DLD1 (cell line): ENCODE measurements around the gene PRR9.
"Not testable (repeated sequence)": the region's sequence is repeated elsewhere in the genome, so short reads cannot be mapped to it uniquely, and the experiment has no call there.

ENCODE experiments used
- in situ Hi-C: cut with HindIII; loops from 2 replicates; pipeline ENCODE4 v1.10.0; 2017; ENCODE audit warnings: low sequenced_read_pairs

PRR9 gene

GRCh38 chr1:153229076-153229829 lies 11.9 kb downstream of the PRR9 start:
- in situ Hi-C loops: not testable (repeated sequence)

- in situ Hi-C loops: no loop called here
These were observed 14.0 kb downstream of the PRR9 start for GRCh38 chr1:153231363-153231762.

GRCh38 chr1:153231785-153232184 lies 14.4 kb downstream of the PRR9 start:
- in situ Hi-C loops: no loop called here

DNA sequence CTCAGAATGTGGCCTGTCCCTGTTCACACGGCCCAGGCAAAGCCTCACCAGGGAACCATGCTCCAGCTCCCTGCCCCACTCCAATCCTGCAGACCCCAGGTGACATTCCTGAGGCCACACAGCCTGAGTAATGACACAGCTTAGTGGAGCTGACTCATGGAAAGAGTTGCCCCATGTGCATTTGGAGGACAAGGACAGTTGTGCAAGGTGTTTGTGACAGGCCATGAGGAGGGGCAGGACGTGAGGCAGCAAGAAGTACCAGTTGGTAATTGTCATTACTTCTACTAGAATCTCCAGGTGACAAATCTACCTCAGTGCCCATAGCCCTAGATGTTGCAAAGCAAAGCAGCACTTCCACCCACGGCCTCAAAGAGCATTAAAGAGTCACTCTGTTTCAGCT lies 15.2 kb downstream of the PRR9 start:
- in situ Hi-C loops: no loop called here

GRCh38 chr1:153233448-153233847 lies 16.1 kb downstream of the PRR9 start:
- in situ Hi-C loops: no loop called here

- in situ Hi-C loops: no loop called here
These were observed 21.1 kb downstream of the PRR9 start for GRCh38 chr1:153238527-153238926.

GRCh38 chr1:153242160-153242559 lies 24.8 kb downstream of the PRR9 start:
- in situ Hi-C loops: no loop called here

DNA sequence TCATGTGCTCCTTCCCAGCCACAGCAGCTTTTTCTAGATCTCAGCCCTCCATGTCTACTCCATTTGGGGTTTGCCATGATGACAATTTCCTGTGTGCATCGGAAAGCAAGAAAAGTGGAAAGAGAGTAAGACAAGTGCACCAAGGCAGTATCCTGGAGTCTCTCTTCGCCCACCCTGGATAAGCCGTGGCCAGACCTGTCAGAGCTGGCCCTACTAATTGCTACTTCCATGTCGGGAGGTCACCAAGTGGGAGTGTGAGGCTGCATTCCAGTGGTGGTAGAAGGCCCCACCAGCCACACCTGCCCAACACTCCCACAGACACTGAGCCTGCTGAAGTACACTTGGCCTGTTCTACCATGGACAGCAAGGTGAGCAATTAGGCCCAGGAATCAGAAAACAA lies 28.1 kb downstream of the PRR9 start:
- in situ Hi-C loops: no loop called here

DNA sequence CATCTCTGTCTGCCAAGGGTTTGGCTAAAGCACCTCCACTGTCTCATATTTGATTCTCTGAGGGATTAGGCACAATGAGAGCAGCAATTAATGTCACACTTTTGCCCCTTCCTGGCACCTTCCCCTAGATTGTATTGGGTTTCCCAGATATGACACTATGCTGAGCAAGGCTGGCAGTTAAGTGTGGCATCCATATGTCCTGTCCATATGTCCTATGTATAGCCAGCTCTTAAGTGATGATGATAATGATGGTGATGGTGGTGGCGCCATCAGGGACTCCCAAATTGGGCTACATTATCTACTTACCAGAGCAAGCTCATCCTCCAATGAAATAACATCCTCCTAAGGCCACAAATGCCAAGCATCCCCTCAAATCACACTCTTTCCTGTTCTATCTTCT lies 28.6 kb downstream of the PRR9 start:
- in situ Hi-C loops: no loop called here

DNA sequence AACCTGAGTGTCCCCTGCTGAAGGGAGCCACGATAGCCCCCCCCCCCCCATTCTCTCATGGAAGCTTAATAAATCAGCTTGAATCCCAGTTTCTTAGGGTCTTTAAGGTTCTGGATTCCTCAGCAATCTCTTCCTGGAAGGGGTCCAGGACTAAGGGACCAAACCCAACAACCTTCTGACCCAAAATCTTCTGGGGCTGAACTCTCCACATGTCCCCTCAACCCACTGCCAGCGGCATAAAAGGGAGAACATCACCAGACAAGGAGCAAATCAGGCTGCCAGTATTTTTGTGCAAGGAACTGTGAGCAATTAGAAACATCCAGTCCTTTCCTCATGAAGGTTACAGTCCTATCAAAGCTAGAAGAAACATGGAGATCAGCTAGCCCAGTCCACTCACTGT lies 29.4 kb downstream of the PRR9 start:
- in situ Hi-C loops: no loop called here

GRCh38 chr1:153248176-153248879 lies 30.9 kb downstream of the PRR9 start:
- in situ Hi-C loops: no loop called here

- in situ Hi-C loops: loop anchor here (5.0 kb wide), 1 partner anchor 37 kb away; no protein-coding TSS in a partner anchor
These were observed 32.8 kb downstream of the PRR9 start for GRCh38 chr1:153250166-153250565.

- in situ Hi-C loops: loop anchor here (5.0 kb wide), 1 partner anchor 36 kb away; no protein-coding TSS in a partner anchor
These were observed 33.7 kb downstream of the PRR9 start for GRCh38 chr1:153251087-153251486.

DNA sequence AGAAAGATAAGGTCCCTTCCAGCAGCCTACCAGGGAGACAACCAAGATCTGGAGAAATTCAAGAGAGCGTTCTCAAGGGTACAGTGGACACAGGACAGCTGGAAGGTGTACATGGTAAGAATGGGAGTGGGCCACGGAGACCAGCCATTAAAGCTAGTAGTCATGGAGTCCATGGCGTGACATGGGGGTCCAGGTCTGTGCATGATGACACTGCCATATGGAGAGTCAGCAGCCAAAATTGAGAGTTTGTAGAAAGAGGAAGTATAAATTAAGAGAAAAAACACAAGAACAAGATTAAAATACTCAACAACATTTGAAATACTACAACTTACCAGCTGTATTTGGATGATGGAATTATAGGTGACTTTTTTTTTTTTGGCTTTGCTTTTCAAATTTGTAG lies 34.2 kb downstream of the PRR9 start:
- in situ Hi-C loops: loop anchor here (5.0 kb wide), 1 partner anchor 36 kb away; no protein-coding TSS in a partner anchor

GRCh38 chr1:153251988-153252387 lies 34.6 kb downstream of the PRR9 start:
- in situ Hi-C loops: loop anchor here (5.0 kb wide), 1 partner anchor 35 kb away; no protein-coding TSS in a partner anchor

GRCh38 chr1:153253076-153253475 lies 35.7 kb downstream of the PRR9 start:
- in situ Hi-C loops: loop anchor here (5.0 kb wide), 1 partner anchor 34 kb away; no protein-coding TSS in a partner anchor

DNA sequence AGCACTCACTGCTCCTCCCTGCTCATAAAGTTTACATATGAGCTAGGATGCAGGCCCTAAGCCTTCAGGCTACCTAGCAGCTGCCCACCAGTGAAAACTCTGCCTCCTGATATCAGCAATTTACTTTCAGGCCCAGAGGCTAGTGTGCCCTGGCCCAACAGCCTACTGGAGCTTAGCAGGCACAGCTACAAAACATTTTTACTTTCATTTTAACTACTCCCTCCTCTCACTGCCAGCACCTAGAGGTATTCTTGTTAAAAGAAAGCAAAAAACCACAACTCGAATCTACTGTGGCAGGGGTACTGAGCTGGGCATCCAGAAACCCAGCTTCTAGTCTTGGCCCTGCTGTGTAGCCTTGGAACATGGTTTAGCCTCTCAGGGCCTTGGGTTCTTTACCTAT lies 36.3 kb downstream of the PRR9 start:
- in situ Hi-C loops: loop anchor here (5.0 kb wide), 1 partner anchor 34 kb away; no protein-coding TSS in a partner anchor

DNA sequence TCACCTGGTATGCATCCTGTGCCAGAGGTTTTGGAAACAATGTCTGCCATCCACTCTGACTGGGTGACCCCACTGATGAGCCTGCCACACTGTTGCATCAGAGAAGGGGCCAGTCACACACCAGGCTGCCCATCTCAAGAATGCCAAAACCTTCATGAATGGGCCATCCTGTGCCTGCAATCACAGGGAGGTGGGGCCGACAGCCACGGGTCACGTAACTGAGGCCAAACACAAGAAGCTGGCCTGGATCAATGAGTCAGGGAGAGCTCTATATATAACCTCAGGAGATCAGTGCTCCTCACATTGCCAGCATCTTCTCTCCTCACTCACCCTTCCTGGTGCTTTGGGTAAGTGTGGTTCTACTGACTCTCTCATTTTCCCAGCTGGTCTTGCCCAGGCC lies 42.0 kb downstream of the PRR9 start, which contains the start of gene LORICRIN:
Gene LORICRIN, plus strand, starts transcription at position 301 of the 400 bp plus-strand sequence. CDS start 1,263 bp downstream, outside the sequence.
- in situ Hi-C loops: no loop called here

DNA sequence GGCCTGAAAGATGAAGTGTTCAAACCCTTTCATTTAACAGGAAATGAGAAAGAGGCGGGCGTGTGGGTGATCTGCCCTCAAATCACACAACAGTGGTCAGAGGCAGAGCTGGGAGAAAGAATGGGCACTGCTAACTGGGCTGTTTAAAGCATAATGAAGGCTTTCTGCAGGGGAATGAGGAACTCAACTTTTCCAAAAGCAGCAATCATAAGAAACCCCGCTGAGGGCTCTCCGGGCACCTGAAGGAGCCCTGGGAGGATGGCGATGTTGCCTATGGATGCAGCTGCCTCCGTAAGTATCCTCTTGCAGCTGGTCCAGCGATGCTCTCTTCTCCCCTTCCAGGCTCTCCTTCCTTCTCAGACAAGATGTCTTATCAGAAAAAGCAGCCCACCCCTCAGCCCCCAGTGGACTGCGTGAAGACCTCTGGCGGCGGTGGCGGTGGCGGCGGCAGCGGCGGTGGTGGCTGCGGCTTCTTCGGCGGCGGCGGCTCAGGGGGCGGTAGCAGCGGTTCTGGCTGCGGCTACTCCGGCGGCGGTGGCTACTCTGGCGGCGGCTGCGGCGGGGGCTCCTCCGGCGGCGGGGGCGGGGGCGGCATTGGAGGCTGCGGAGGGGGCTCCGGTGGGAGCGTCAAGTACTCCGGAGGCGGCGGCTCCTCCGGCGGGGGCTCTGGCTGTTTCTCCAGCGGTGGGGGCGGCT lies 43.3 kb downstream of the PRR9 start:
- in situ Hi-C loops: no loop called here

DNA sequence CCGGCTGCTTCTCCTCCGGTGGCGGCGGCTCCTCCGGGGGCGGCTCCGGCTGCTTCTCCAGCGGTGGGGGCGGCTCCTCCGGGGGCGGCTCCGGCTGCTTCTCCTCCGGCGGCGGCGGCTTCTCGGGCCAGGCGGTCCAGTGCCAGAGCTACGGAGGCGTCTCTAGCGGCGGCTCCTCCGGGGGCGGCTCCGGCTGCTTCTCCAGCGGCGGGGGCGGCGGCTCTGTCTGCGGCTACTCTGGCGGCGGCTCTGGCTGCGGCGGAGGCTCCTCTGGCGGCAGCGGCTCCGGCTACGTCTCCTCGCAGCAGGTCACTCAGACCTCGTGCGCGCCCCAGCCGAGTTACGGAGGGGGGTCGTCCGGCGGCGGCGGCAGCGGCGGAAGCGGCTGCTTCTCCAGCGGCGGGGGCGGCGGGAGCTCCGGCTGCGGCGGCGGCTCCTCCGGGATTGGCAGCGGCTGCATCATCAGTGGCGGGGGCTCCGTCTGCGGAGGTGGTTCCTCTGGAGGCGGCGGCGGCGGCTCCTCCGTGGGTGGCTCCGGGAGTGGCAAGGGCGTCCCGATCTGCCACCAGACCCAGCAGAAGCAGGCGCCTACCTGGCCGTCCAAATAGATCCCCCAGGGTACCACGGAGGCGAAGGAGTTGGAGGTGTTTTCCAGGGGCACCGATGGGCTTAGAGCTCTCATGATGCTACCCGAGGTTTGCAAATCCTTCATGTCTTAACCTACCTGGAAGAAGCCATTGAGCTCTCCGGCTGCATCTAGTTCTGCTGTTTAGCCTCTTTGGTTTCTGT lies 44.1 kb downstream of the PRR9 start:
- in situ Hi-C loops: no loop called here

DNA sequence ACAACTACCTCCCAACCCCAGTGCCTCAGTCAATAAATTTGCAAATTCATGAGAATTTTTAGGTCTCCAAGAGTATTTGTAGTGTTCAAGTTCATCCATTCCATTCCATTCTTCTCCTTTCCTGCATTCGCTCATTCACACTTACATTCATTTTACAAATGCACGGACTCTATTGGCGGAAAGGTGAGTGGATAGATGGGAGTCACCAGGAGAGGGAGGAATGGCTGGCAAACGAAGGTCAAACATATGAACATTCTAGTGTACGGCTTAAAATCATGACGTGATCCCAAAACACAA lies 44.6 kb downstream of the PRR9 start:
- in situ Hi-C loops: no loop called here
